ENCODE measurements around the gene PLCL1.

GRCh38 chr2:197804049-197804757 lies at the start of gene PLCL1:
- peak in 1 of 2 donors; percentile 77 for TF ChIP-seq POLR2A (IDR thresholded peaks at IDR 0.05)
- peak in 3 of 6 experiments; percentile 8 to 34 (median 16) for TF ChIP-seq CTCF (IDR thresholded peaks at IDR 0.05)

All from adrenal gland (tissue), 5 donors.